H9 (cell line): ENCODE results near the gene MYF6. TPM values are rescaled to one million over a fixed set of nuclear protein-coding genes. Genes with fewer than 3 reads are reported as not detected.

Experiments
- DNase-seq: peaks from one replicate; pipeline ENCODE4 v3.0.0-alpha.2; 2017
- H2AFZ ChIP-seq: one replicate; pipeline ENCODE4 v1.6.1; 2013; ENCODE audit warnings: mild to moderate bottlenecking, low read length, control low read depth, moderate library complexity
- H2AK5ac ChIP-seq: 2 replicates; pipeline ENCODE4 v1.6.1; 2013; ENCODE audit warnings: low read length, control low read depth, mixed read lengths; ENCODE audit not compliant: insufficient read length
- H2BK120ac ChIP-seq: one replicate; pipeline ENCODE4 v1.6.1; 2013; ENCODE audit warnings: low read depth, mild to moderate bottlenecking, low read length, control low read depth, inconsistent platforms; ENCODE audit not compliant: poor library complexity, severe bottlenecking
- H2BK12ac ChIP-seq: 2 replicates; pipeline ENCODE4 v1.6.1; 2013; ENCODE audit warnings: low read length, control low read depth, mixed read lengths, low read depth; ENCODE audit not compliant: insufficient read length
- H2BK15ac ChIP-seq: 2 replicates; pipeline ENCODE4 v1.6.1; 2013; ENCODE audit warnings: low read depth, low read length, control low read depth
- H2BK20ac ChIP-seq: one replicate; pipeline ENCODE4 v1.6.1; 2013; ENCODE audit warnings: low read depth, mild to moderate bottlenecking, low read length, control low read depth, inconsistent platforms; ENCODE audit not compliant: poor library complexity, severe bottlenecking
- H2BK5ac ChIP-seq: 2 replicates; pipeline ENCODE4 v1.6.1; 2013; ENCODE audit warnings: low read length, control low read depth, mixed read lengths; ENCODE audit not compliant: insufficient read length
- H3K14ac ChIP-seq: 2 replicates; pipeline ENCODE4 v1.6.1; 2013; ENCODE audit warnings: low read length, control low read depth; ENCODE audit not compliant: insufficient read depth
- H3K18ac ChIP-seq: 2 replicates; pipeline ENCODE4 v1.6.1; 2013; ENCODE audit warnings: low read depth, mild to moderate bottlenecking, mixed read lengths, low read length, control low read depth; ENCODE audit not compliant: insufficient read length
- H3K23ac ChIP-seq: 2 replicates; pipeline ENCODE4 v1.6.1; 2013; ENCODE audit warnings: low read length, control low read depth, mixed read lengths, low read depth; ENCODE audit not compliant: insufficient read length
- H3K23me2 ChIP-seq: 2 replicates; pipeline ENCODE4 v1.6.1; 2013; ENCODE audit warnings: low read depth, mild to moderate bottlenecking, mixed read lengths, low read length, control low read depth; ENCODE audit not compliant: insufficient read length, poor library complexity, severe bottlenecking
- H3K27ac ChIP-seq: 2 replicates; pipeline ENCODE4 v1.5.1; 2013; ENCODE audit warnings: low read length, control low read depth, mixed read lengths, low read depth; ENCODE audit not compliant: insufficient read length
- H3K27me3 ChIP-seq: 2 replicates; pipeline ENCODE4 v1.6.1; 2013; ENCODE audit warnings: low read length, control low read depth, inconsistent platforms; ENCODE audit not compliant: insufficient read depth
- H3K4ac ChIP-seq: 2 replicates; pipeline ENCODE4 v1.6.1; 2013; ENCODE audit warnings: low read depth, mild to moderate bottlenecking, control low read depth, inconsistent platforms, low read length, moderate library complexity
- H3K4me1 ChIP-seq: 2 replicates; pipeline ENCODE4 v1.6.1; 2013; ENCODE audit warnings: low read length, control low read depth, inconsistent platforms; ENCODE audit not compliant: insufficient read depth
- H3K4me2 ChIP-seq: 2 replicates; pipeline ENCODE4 v1.6.1; 2013; ENCODE audit warnings: low read length, control low read depth, mixed read lengths; ENCODE audit not compliant: insufficient read length, insufficient read depth
- H3K56ac ChIP-seq: 2 replicates; pipeline ENCODE4 v1.6.1; 2013; ENCODE audit warnings: low read depth, mild to moderate bottlenecking, mixed read lengths, low read length, control low read depth; ENCODE audit not compliant: insufficient read length
- H3K79me1 ChIP-seq: 2 replicates; pipeline ENCODE4 v1.6.1; 2013; ENCODE audit warnings: low read depth, mild to moderate bottlenecking, moderate library complexity, low read length, control low read depth, inconsistent platforms; ENCODE audit not compliant: insufficient read depth, poor library complexity, severe bottlenecking
- H3K79me2 ChIP-seq: 2 replicates; pipeline ENCODE4 v1.6.1; 2013; ENCODE audit warnings: low read length, control low read depth, inconsistent platforms; ENCODE audit not compliant: insufficient read depth
- H3K9ac ChIP-seq: 2 replicates; pipeline ENCODE4 v1.6.1; 2013; ENCODE audit warnings: low read length, control low read depth, mixed read lengths; ENCODE audit not compliant: insufficient read length; ENCODE audit errors: extremely low read depth
- H3K9me3 ChIP-seq: one replicate; pipeline ENCODE4 v1.6.1; 2013; ENCODE audit warnings: low read depth, low read length, inconsistent platforms; ENCODE audit not compliant: control insufficient read depth
- H3T11ph ChIP-seq: one replicate; pipeline ENCODE4 v1.6.1; 2013; ENCODE audit warnings: mild to moderate bottlenecking, low read length, control low read depth, inconsistent platforms
- H4K20me1 ChIP-seq: one replicate; pipeline ENCODE4 v1.6.1; 2013; ENCODE audit not compliant: control insufficient read depth, insufficient read length, insufficient read depth
- H4K5ac ChIP-seq: 2 replicates; pipeline ENCODE4 v1.6.1; 2013; ENCODE audit warnings: low read depth, mild to moderate bottlenecking, mixed read lengths, low read length, control low read depth; ENCODE audit not compliant: insufficient read length
- H4K8ac ChIP-seq: replicated peaks from 2 replicates; pipeline ENCODE4 v1.6.1; 2013; ENCODE audit warnings: low read length, control low read depth, mixed read lengths, low read depth; ENCODE audit not compliant: insufficient read length
- H4K91ac ChIP-seq: 2 replicates; pipeline ENCODE4 v1.6.1; 2013; ENCODE audit warnings: low read depth, mild to moderate bottlenecking, moderate library complexity, mixed read lengths, low read length, control low read depth; ENCODE audit not compliant: insufficient read length
- H3K27ac Mint-ChIP-seq, 3 experiments: 2 replicates in 2 of 3; 3 replicates in 1 of 3; pipeline ENCODE4 v1.8.0; 2020 to 2021; ENCODE audit warnings: mixed read lengths in 3 of 3, mild to moderate bottlenecking in 1 of 3, moderate library complexity in 1 of 3
- H3K27me3 Mint-ChIP-seq: 2 replicates; pipeline ENCODE4 v1.8.0; 2021; ENCODE audit warnings: low read depth, mild to moderate bottlenecking, moderate library complexity, mixed read lengths
- H3K36me3 Mint-ChIP-seq, 3 experiments: 2 replicates in 2 of 3; 3 replicates in 1 of 3; pipeline ENCODE4 v1.8.0; 2020 to 2021; ENCODE audit warnings: low read depth in 3 of 3, mixed read lengths in 3 of 3; ENCODE audit not compliant: insufficient read depth in 1 of 3
- H3K4me1 Mint-ChIP-seq, 2 experiments: 2 replicates each; pipeline ENCODE4 v1.8.0; 2020; ENCODE audit warnings: mixed read lengths in 2 of 2
- H3K4me3 Mint-ChIP-seq, 2 experiments: 2 replicates in 1 of 2; 3 replicates in 1 of 2; pipeline ENCODE4 v1.8.0; 2020 to 2021; ENCODE audit warnings: mild to moderate bottlenecking in 2 of 2, mixed read lengths in 2 of 2, moderate library complexity in 1 of 2
- H3K9me3 Mint-ChIP-seq, 2 experiments: 2 replicates in 1 of 2; 3 replicates in 1 of 2; pipeline ENCODE4 v1.8.0; 2020; ENCODE audit warnings: mild to moderate bottlenecking in 2 of 2, mixed read lengths in 2 of 2, moderate library complexity in 1 of 2
- WGBS: extraction: QIAGEN DNeasy Blood & Tissue Kit; methylation state at CpG from one replicate; pipeline ENCODE4 v1.1.7; 2013; ENCODE audit warnings: missing lambda C conversion rate, low lambda C conversion rate, mixed read lengths; ENCODE audit not compliant: insufficient read length; ENCODE audit errors: extremely low coverage; 5-methylcytosine and 5-hydroxymethylcytosine counted together
- total RNA-seq: library from RNA; stranded (reverse); gene quantifications from 2 replicates; pipeline ENCODE4 v1.2.1, GENCODE V29; 2021
- TF ChIP-seq, protein P1 (sequence below): fragments of 200-600 bp; sonication (generic); conservative IDR thresholded peaks from 3 replicates; pipeline ENCODE4 v1.8.0; 2021; ENCODE audit warnings: antibody characterized with exemption, mild to moderate bottlenecking

Gene MYF6
- total RNA-seq, 1 experiment from 2014 or later: not detected

GRCh38 chr12:80756875-80757274, 49.4 kb downstream of the MYF6 start:
- H2AK5ac ChIP-seq: no peak overlapping the region
- H3K4me2 ChIP-seq: no peak overlapping the region
- H3K23ac ChIP-seq: no peak overlapping the region
- no peak overlapping the region for H2AFZ ChIP-seq
- H3K4ac ChIP-seq: no peak overlapping the region
- Mint-ChIP-seq H3K4me3 (no peak overlapping the region), H3K27me3 (no peaks in the 10 kb centered on the region), H3K9me3 (no peaks in the 10 kb centered on the region), H3K36me3 (no peaks in the 10 kb centered on the region), H3K27ac (no peak overlapping the region), H3K4me1 (peaks cover 16 to 17% of the 10 kb centered on the region in 2 experiments)
- H4K8ac ChIP-seq: no peak overlapping the region
- H3K4me1 ChIP-seq: peaks cover 1% of the 10 kb centered on the region; the same call in 1 of the 2 replicates
- H2BK15ac ChIP-seq: no peak overlapping the region
- no peaks in the 10 kb centered on the region for H3K79me1 ChIP-seq
- H2BK20ac ChIP-seq: no peak overlapping the region
- H4K91ac ChIP-seq: no peak overlapping the region
- no peak overlapping the region for H3K27ac ChIP-seq
- H3K9me3 ChIP-seq: no peaks in the 10 kb centered on the region
- no CpG with 5 or more reads among the region's 1 CpG for WGBS
- no peak overlapping the region for H3K18ac ChIP-seq
- TF ChIP-seq, protein P1, sequence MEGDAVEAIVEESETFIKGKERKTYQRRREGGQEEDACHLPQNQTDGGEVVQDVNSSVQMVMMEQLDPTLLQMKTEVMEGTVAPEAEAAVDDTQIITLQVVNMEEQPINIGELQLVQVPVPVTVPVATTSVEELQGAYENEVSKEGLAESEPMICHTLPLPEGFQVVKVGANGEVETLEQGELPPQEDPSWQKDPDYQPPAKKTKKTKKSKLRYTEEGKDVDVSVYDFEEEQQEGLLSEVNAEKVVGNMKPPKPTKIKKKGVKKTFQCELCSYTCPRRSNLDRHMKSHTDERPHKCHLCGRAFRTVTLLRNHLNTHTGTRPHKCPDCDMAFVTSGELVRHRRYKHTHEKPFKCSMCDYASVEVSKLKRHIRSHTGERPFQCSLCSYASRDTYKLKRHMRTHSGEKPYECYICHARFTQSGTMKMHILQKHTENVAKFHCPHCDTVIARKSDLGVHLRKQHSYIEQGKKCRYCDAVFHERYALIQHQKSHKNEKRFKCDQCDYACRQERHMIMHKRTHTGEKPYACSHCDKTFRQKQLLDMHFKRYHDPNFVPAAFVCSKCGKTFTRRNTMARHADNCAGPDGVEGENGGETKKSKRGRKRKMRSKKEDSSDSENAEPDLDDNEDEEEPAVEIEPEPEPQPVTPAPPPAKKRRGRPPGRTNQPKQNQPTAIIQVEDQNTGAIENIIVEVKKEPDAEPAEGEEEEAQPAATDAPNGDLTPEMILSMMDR: no peak
- H3T11ph ChIP-seq: no peak overlapping the region
- H3K9ac ChIP-seq: no peak overlapping the region
- no peak overlapping the region for H2BK5ac ChIP-seq
- no peak for DNase-seq
- H3K14ac ChIP-seq: no peak overlapping the region
- no peaks in the 10 kb centered on the region for H3K23me2 ChIP-seq
- no peak overlapping the region for H3K56ac ChIP-seq
- no peak overlapping the region for H4K5ac ChIP-seq
- no peaks in the 10 kb centered on the region for H3K27me3 ChIP-seq
- no peaks in the 10 kb centered on the region for H4K20me1 ChIP-seq
- no peak overlapping the region for H2BK12ac ChIP-seq
- no peaks in the 10 kb centered on the region for H3K79me2 ChIP-seq
- H2BK120ac ChIP-seq: no peak overlapping the region

Other genes with a start within 250 kb of the MYF6 start
- not detected in 2 replicates for gene MYF5, start 9.3 kb downstream of the MYF6 start, total RNA-seq
- gene LIN7A, start 230.3 kb downstream of the MYF6 start, total RNA-seq: 18.3 and 18.4 TPM in 2 replicates